HepG2 (cell line): ENCODE results near the gene FAM120B. TPM values are rescaled to one million over a fixed set of nuclear protein-coding genes. Genes with fewer than 3 reads are reported as not detected.

Experiments used
- ATF7 ChIP-seq, 2 experiments: fragments of 450-650 bp in 1 of 2; sonication (generic) in 1 of 2; formaldehyde crosslinking in 1 of 2; IDR thresholded peaks; 2 replicates each; pipeline versions ENCODE4 v1.4.0 to v1.6.1; 2016 to 2020; ENCODE audit warnings: antibody characterized with exemption in 1 of 2, mild to moderate bottlenecking in 1 of 2, missing genetic modification reagents in 1 of 2
- ELF4 ChIP-seq: sonication (generic); formaldehyde crosslinking; IDR thresholded peaks from 2 replicates; pipeline ENCODE4 v1.5.0; 2020; ENCODE audit warnings: missing genetic modification reagents, mild to moderate bottlenecking, moderate library complexity, borderline replicate concordance
- HNF4G ChIP-seq, 2 experiments: sonication (generic) in 1 of 2; formaldehyde crosslinking in 1 of 2; IDR thresholded peaks; 2 replicates each; pipeline versions ENCODE4 v1.4.0 to v1.6.1; 2011 to 2020; ENCODE audit warnings: borderline replicate concordance in 2 of 2, low read depth in 2 of 2, mild to moderate bottlenecking in 2 of 2, low read length in 1 of 2, missing genetic modification reagents in 1 of 2, moderate library complexity in 1 of 2
- KMT2B ChIP-seq: IDR thresholded peaks from 2 replicates; pipeline ENCODE4 v1.6.1; 2016; ENCODE audit warnings: missing genetic modification reagents, missing compliant biosample characterization
- MBD4 ChIP-seq: IDR thresholded peaks from 2 replicates; pipeline ENCODE4 v1.6.1; 2012; ENCODE audit warnings: low read length, inconsistent platforms, borderline replicate concordance
- ONECUT2 ChIP-seq: sonication (generic); formaldehyde crosslinking; IDR thresholded peaks from 2 replicates; pipeline ENCODE4 v1.4.0; 2020; ENCODE audit warnings: missing genetic modification reagents
- RARA ChIP-seq: IDR thresholded peaks from 2 replicates; pipeline ENCODE4 v1.6.1; 2016; ENCODE audit warnings: missing genetic modification reagents, missing compliant biosample characterization
- RERE ChIP-seq: IDR thresholded peaks from 2 replicates; pipeline ENCODE4 v1.6.1; 2016; ENCODE audit warnings: low read depth, missing genetic modification reagents, missing compliant biosample characterization
- RFX5 ChIP-seq: IDR thresholded peaks from 2 replicates; pipeline ENCODE4 v1.6.1; 2011; ENCODE audit warnings: low read depth, low read length, improper control_type of control experiment
- RNF219 ChIP-seq: sonication (generic); formaldehyde crosslinking; IDR thresholded peaks from 2 replicates; pipeline ENCODE4 v1.5.0; 2020; ENCODE audit warnings: mild to moderate bottlenecking, missing genetic modification reagents
- RORA ChIP-seq: sonication (generic); formaldehyde crosslinking; IDR thresholded peaks from 2 replicates; pipeline ENCODE4 v1.5.0; 2020; ENCODE audit warnings: mild to moderate bottlenecking, missing genetic modification reagents, moderate library complexity
- RXRA ChIP-seq: sonication (generic); formaldehyde crosslinking; IDR thresholded peaks from 2 replicates; pipeline ENCODE4 v1.5.1; 2020; ENCODE audit warnings: missing genetic modification reagents
- TBL1XR1 ChIP-seq: fragments of 150-350 bp; IDR thresholded peaks from 2 replicates; pipeline ENCODE4 v1.6.1; 2014; ENCODE audit warnings: borderline replicate concordance, low read length; ENCODE audit not compliant: partially characterized antibody
- TP53 ChIP-seq: sonication (generic); formaldehyde crosslinking; conservative IDR thresholded peaks from 2 replicates; pipeline ENCODE4 v1.4.0; 2020; ENCODE audit warnings: missing genetic modification reagents
- U2AF1 ChIP-seq: fragments of 200-400 bp; formaldehyde crosslinking; optimal IDR thresholded peaks from 2 replicates; pipeline ENCODE3; 2017; ENCODE audit warnings: mild to moderate bottlenecking, low read depth, low read length
- ZFP82 ChIP-seq: sonication (generic); formaldehyde crosslinking; IDR thresholded peaks from 2 replicates; pipeline ENCODE4 v1.5.1; 2020; ENCODE audit warnings: mild to moderate bottlenecking, missing genetic modification reagents, borderline replicate concordance
- ZMYM4 ChIP-seq: sonication (generic); formaldehyde crosslinking; IDR thresholded peaks from 2 replicates; pipeline ENCODE4 v1.8.1; 2023; ENCODE audit warnings: mild to moderate bottlenecking, missing genetic modification reagents
- ZNF160 ChIP-seq: sonication (generic); formaldehyde crosslinking; IDR thresholded peaks from 2 replicates; pipeline ENCODE4 v1.8.0; 2022; ENCODE audit warnings: mild to moderate bottlenecking, inconsistent platforms, missing genetic modification reagents
- ZNF678 ChIP-seq: sonication (generic); formaldehyde crosslinking; IDR thresholded peaks from 2 replicates; pipeline ENCODE4 v1.4.0; 2020; ENCODE audit warnings: mild to moderate bottlenecking, missing genetic modification reagents
- polyA plus RNA-seq, 8 experiments: library from polyadenylated mRNA; depleted of rRNA in 3 of 8; stranded (reverse) in 7 of 8; unstranded in 1 of 8; fragments of >200 nt; fragmentation: Illumina TruSeq in 4 of 8; extraction: Trizol in 4 of 8; gene quantifications; 2 replicates each; pipeline versions ENCODE4 v1.2.1 to v1.2.3, GENCODE V29; 2011 to 2016; ENCODE audit warnings: low read depth in 4 of 8, missing spikeins in 1 of 8, mixed read lengths in 1 of 8; ENCODE audit not compliant: insufficient read depth in 1 of 8
- total RNA-seq, 5 experiments: library from RNA; depleted of rRNA; stranded (reverse); fragments of >200 nt; fragmentation: Illumina TruSeq; extraction: Trizol; gene quantifications; 2 replicates each; pipeline ENCODE4 v1.2.3, GENCODE V29; 2016; ENCODE audit warnings: low read depth in 1 of 5
- TF ChIP-seq, protein P1 (sequence below): sonication (generic); formaldehyde crosslinking; IDR thresholded peaks from 2 replicates; pipeline ENCODE4 v1.8.1; 2022; ENCODE audit warnings: mild to moderate bottlenecking, missing genetic modification reagents

FAM120B gene
- total and polyA plus RNA-seq, 2 of the 13 experiments (the other 11 are each of a cell fraction or from before 2014, with no cell fraction given) = 9.2 to 10.7 TPM

GRCh38 chr6:170295510-170296422 is 10.8 kb upstream of the FAM120B start (continued):
- TF ChIP-seq TP53 (CRISPR knock-in tag) (no peak), RFX5 (no peak), RXRA (CRISPR knock-in tag) (peak; percentile 62; the same call in 1 of the 2 replicates), ZMYM4 (CRISPR knock-in tag) (peak; percentile 51; the same call in 1 of the 2 replicates), ELF4 (CRISPR knock-in tag) (no peak), RORA (CRISPR knock-in tag) (no peak), RARA (0 out of 2 replicates have a peak, but pooled peaks have one; percentile 20), ONECUT2 (CRISPR knock-in tag) (no peak), KMT2B (CRISPR knock-in tag) (no peak), TBL1XR1 (no peak), MBD4 (no peak), HNF4G (IDR thresholded peaks at IDR 0.05; ENCODE audit: borderline replicate concordance, low read depth, low read length) (0 out of 2 replicates have a peak, but pooled peaks have one; percentile 11), HNF4G (CRISPR knock-in tag; IDR thresholded peaks at IDR 0.05; ENCODE audit: borderline replicate concordance, low read depth) (peak; percentile 31; the same call in 1 of the 2 replicates), RERE (CRISPR knock-in tag) (no peak), ZNF160 (CRISPR knock-in tag) (no peak), U2AF1 (no peak), RNF219 (CRISPR knock-in tag) (no peak), ZNF678 (CRISPR knock-in tag) (no peak), ZFP82 (CRISPR knock-in tag) (no peak), ATF7 (IDR thresholded peaks at IDR 0.05) (no peak), ATF7 (CRISPR knock-in tag; IDR thresholded peaks at IDR 0.05) (no peak)
- TF ChIP-seq, protein P1, sequence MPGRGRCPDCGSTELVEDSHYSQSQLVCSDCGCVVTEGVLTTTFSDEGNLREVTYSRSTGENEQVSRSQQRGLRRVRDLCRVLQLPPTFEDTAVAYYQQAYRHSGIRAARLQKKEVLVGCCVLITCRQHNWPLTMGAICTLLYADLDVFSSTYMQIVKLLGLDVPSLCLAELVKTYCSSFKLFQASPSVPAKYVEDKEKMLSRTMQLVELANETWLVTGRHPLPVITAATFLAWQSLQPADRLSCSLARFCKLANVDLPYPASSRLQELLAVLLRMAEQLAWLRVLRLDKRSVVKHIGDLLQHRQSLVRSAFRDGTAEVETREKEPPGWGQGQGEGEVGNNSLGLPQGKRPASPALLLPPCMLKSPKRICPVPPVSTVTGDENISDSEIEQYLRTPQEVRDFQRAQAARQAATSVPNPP = 0 out of 2 replicates have a peak, but pooled peaks have one; percentile 16
